CD4-positive, alpha-beta T cell treated with Interleukin-1 beta for 1 hour (primary cell): ENCODE results near the gene LILRB4.
A peak's percentile ranks its signal among the peaks of the same experiment; 100 is the strongest.
"Not testable (repeated sequence)": the region's sequence is repeated elsewhere in the genome, so short reads cannot be mapped to it uniquely, and the experiment has no call there.

ENCODE experiments used
- DNase-seq, 2 donors: peaks; one replicate each; pipeline ENCODE4 v3.0.0-alpha.2; 2020 to 2022

The LILRB4 gene

DNA sequence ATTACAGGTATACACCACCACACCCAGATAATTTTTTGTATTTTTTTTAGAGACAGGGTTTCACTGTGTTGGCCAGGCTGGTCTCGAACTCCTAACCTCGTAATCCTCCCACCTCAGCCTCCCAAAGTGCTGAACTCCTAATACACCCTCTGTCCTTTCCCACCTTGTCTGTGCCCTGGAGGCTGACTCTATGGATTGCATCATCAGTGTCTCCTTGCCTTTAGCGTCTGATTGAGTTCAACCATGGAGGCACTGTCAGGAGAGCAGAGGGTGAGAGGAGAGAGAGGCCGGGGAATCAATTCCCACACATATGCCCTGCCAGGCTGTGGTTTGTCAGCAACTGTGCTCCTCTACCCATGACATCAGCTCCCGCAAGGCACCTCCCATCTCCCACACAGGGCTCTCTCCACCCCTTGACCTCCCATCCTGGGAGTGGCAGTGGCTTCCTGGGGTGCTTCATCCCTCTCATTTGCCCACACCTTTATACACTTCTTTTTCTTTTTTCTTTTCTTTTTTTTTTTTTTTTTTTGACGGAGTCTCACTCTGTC, 12.6 kb upstream of the LILRB4 start:
- no peak for DNase-seq

DNA sequence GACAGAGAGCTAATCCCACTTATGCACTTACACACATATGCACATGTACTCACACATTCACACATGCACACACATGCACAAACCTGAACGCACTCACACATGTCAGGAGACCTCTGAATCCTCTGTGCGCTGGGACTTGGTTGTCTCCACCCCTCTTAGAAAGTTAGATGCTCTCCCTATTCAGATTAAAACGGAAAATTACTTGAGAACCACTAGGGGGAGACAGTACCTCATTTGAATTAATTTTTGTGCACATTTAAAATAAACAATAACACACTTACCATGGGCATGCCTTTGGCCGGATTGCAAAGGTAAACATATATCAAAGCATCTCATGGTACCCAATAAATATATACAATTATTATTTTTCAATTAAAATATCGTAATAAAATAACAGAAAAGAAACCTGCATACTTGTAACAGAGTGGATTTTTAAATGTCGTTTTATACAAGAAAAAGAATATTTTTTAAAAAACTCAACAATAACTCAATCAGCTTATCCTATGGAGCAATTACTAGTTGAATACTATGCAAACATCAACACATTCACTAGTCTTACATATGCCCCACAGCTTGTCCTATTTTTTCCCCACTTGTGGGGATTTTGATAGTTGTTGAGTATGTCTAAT, 9.5 kb upstream of the LILRB4 start:
- DNase-seq, result peak in 1 of 2 donors; percentile 21

DNA sequence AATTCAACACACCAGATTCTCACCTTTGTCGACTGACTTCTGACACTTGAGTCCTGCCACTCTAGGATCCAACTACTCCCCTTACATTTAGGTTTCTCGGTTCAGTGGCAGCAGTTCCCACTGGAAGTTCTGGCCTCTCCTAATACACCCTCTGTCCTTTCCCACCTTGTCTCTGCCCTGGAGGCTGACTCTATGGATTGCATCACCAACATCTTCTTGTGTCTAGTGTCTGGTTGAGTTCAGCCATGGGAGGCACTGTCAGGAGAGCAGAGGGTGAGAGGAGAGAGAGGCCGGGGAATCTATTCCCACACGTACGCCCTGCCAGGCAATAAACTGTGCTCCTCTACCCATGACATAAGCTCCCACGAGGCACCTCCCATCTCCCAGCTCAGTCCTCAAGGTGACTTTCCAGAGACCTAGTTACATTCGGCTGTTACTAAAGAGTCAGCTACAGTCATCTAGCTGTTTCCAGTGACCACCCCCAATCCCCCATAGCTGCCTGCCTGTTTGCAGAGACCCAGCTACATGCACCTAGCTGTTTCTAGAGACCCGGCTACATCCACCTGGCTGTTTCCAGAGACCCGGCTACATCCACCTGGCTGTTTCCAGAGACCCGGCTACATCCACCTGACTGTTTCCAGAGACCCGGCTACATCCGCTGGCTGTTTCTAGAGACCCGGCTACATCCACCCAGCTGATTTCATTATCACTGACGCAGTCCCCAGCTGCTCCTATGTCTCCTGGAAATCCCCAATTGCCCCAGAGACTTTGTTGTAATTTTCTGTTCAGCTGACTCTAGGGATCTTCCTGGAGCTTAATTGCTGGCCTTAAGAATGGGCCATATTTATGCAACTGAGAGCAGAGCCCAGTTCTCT, 8.1 kb upstream of the LILRB4 start:
- no peak for DNase-seq

DNA sequence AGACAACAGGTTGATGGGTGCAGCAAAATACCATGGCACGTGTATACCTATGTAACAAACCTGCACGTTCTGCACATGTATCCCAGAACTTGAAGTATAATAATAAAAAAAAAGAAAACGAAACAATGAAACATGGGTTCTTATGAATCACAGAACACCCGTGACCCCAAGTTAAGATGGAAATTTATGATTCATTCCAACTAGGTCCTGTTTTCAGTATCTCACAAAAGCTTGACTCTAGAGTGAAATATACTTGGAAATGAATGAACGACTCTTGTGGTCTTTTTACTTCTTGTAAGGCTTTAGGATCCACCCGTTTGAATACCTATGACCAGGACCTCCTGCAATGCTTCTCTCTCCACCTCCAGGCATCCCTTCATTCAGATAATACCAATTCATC, 3.5 kb upstream of the LILRB4 start:
- no peak for DNase-seq

DNA sequence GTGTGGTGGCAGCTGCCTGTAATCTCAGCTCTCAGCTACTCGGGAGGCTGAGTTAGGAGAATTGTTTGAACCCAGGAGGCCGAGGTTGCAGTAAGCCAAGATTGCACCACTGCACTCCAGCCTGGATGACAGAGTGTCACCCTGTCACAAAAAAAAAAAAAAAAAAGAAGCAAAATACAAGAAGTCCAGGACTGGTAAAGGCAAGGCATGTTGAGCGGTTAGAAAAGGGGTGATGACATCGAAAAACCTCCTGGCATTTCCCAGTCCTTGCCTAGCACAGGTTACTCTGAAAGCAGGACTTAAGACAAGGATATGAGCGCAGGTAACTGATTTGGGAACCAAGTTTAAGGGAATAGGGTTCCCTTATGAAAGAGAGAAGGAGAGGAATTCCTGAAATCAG, 2.5 kb upstream of the LILRB4 start:
- peak in 1 of 2 donors; percentile 20 for DNase-seq

DNA sequence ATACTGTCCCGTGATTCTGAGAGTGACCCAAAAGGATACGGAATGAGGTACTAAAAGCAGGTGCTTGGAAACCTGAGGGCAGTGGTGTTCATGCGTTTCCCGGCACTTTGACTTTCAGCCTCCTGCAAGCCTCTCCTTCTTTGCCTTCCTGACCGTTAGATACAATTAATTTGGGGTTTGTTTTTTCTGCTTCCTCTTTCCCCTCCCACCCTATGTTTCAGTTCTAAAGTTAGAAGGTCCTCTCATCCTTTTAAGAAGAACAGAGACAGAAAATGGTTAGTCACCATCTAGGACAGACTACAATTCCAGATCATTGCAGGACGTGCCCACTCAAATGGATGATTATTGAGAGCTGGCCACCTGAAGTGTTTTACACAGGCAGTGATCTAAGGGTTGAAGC, 1.8 kb upstream of the LILRB4 start:
- no peak for DNase-seq

DNA sequence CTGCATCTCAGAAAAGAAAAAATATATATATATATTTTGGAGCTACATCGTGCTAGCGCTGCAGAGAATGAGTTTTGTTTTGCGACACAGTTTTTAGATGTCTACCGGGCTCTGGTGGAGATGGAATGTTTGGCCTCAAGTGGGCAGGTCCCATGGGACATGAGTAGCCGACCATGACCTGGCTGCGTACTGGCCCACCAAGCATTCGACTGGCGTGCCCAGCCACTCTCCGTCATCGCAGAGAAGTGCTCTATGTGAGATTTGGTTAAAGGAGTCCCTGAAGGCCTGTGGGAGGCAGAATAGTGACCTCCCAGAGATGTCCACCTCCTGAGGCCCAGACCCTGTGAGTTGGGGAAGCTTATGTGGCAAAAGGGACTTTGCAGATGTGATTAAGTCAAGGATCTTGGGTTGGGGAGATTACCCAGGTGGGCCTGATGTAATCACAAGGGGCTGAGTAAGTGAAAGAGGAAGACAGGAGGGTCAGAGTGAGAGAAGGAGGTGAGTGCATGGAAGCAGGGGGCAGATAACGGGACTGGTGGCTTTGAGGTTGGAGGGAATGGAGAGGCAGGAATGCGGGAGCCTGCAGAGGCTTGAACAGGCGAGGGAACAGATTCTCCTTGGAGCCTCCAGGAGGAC, 821 bp upstream of the LILRB4 start:
- DNase-seq, result no peak

DNA sequence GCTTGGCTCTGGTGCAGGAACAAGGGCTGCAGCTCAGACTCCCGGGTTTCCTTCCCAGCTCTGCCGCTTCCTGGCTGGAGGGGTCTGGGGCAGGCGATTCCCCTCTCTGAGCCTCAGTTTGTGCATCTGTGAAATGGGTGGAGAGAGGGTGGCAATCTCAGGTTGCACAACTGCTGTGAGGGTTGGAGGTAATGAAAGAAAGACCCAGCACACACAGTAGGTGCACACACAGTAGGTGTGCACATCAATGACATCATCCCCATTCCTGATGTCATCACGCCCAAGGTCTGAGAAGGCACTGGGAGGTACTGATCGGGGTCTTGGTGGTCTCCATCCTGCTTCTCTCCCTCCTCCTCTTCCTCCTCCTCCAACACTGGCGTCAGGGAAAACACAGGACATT, 2.7 kb downstream of the LILRB4 start:
- no peak for DNase-seq

DNA sequence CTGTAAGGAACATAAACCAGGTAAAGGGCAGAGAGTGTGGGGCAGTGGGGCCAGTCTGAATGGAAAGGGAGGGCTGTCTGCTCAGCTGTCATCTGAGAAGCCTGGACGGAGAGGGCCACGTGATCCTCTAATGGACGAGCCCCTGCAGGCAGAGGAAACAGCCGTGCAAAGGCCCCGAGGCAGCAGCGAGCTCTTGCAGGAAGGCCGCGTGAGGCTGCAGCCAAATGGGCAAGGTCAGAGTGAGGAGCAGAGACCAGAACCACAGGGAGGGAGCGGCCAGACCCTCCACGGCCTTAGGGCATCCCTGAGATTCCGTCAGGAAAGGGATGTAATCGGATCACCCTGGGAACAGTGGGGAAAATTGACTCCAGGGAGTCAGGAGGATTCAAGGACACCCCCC, 4.4 kb downstream of the LILRB4 start:
- DNase-seq, result no peak

DNA sequence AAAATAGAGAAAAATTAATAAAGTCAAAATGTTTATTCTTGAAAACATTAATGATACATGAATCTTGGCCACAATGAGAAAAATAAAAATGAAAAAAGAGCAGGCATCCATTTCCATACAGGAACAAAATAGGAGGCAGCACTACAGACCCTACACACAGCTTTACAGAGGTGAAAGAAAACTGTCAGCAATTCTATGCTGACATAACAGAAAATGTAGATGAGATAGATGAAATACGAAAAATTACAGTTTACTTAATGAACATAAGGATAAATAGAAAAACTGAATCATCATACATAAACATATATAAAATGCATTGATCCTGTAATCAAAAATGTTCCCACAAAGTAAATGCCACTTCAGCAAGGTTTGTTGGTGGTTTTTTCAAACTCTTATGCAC, 5.6 kb downstream of the LILRB4 start:
- DNase-seq, result no peak

DNA sequence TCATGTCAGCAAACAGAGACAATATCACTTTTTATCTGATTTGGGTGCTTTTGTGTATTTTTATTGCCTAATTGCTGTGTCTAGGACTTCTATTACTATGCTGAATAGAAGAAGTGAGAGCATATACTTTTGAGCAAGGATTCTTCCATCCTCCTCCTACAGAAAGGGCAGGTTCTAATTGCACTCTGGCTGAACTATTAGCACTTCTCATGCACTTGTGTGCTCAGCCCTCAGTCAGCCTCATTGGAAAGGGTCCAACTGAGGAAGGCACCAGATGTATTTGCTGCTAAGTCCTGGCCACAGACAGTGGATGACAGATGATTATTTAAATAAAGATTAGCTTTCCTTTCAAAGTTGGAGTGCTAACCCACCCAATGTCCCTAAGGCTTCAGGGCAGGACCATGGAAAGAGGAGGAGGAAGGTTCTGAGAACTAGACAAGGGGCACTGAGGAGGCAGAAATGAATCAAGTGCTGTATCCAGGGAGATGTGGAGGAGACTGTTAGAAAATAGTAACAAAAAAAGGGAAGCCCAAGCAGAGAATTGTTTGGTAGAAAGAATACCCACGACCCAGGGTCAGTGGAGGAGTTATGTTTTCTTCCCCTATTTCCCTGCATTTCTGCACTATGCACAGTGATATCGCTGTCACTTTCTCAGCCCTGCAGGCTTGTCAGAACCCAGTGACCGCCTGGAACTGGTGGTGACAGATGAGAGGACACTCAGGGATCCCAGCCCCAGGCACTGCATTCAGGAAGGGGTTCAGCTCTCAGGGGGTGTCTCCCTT, 8.0 kb downstream of the LILRB4 start:
- DNase-seq, result no peak

DNA sequence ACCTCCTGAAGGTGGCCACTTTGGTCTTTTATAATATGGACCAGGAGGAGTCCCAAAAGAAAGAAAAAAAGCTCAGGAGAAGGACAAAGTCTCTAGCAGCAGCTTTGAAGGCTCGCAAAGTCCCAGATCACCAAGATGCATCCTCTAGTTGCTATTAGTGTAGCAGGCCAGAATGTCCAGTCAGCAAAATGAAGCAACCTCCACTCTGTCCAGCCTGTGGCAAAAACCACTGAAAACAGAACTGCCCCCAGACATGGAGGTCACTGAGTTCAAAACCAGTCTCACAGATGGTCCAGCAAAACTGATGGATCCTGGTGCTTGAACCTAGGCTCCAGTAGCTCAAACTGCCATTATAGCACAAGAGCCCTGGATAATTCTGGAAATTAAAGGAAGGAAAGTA, 10.4 kb downstream of the LILRB4 start:
- no peak for DNase-seq

DNA sequence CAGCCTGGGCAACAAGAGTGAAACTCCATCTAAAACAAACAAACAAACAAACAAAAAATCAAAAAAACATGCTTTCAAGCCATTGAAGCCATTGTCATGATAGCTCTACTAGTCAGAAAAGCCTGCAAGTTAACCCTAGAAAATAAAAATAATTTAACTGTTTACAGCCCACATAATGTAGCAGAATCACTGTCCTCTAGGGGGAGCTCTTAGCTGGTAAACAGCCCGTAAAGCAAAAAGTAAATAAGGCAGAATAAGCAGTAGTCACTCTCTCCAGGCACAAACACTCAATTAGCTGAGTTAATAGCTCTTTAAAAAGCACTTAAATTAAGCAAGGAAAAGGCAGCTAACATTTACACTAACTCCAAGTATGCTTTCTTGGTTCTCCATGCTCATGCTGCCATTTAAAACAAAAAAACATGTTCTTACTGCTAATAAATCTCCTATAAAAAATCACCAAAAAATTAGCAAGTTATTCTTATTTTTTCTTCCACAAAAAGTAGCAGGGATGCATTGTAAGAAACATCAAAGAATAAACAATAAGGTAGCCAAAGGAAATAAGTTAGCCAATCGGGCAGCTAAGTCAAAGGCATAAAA, 11.3 kb downstream of the LILRB4 start:
- peak in 1 of 2 donors; percentile 24 for DNase-seq

DNA sequence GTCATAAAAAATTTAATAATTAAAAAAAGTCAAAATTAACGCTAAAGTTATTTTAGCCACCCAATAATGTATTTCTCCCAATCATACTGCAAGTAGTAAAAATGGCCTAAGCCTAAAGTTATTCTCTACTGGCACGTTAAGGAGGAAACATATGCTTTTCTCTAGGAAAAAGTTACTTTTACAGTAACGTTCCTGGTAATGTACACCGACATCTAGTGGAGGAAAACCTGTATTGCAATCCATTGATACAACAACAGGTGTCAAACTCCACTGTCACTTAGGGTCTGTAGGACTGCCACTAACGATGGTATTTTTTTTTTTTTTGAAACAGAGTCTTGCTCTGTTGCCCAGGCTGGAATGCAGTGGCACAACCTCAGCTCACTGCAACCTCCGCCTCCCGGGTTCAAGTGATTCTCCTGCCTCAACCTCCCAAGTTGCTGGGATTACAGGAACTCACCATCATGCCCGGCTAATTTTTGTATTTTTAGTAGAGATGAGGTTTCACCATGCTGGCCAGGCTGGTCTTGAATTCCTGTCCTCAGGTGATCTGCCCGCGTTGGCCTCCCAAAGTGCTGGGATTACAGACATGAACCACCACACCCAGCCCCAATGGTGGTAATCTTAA, 13.5 kb downstream of the LILRB4 start:
- peak in 1 of 2 donors; percentile 49 for DNase-seq

DNA sequence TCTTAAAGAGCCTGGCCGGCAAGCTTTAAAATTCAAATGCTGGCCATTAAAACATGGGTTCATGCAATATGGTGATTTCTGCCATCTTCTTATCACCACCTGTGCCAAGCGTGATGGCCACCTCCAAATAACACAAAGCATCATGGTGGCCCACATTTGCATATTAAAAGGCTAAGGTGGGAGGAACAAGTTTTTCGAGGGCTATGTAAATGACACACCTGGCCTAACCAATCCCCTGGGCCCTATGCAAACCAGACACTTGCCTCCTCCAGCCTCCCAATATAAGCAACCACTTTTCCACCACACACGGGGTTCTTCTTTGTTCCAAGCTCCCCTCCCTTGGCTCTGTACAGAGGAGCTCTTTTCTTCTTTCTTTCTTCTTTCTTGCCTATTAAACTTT, 14.4 kb downstream of the LILRB4 start:
- DNase-seq, result no peak

DNA sequence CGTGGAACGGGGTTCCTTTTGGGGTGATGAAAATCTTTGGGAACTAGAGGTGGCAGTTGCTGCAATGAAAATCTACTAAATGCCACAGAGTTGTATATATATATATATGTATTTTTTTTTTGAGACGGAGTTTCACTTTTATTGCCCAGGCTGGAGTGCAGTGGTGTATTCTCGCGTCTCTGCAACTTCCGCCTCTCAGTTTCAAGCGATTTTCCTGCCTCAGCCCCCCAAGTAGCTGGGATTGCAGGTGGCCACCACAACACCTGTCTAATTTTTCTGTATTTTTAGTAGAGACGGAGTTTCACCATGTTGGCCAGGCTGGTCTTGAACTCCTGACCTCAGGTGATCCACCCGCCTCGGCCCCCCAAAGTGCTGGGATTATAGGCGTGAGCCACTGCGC, 18.8 kb downstream of the LILRB4 start:
- DNase-seq, result not testable (repeated sequence)

DNA sequence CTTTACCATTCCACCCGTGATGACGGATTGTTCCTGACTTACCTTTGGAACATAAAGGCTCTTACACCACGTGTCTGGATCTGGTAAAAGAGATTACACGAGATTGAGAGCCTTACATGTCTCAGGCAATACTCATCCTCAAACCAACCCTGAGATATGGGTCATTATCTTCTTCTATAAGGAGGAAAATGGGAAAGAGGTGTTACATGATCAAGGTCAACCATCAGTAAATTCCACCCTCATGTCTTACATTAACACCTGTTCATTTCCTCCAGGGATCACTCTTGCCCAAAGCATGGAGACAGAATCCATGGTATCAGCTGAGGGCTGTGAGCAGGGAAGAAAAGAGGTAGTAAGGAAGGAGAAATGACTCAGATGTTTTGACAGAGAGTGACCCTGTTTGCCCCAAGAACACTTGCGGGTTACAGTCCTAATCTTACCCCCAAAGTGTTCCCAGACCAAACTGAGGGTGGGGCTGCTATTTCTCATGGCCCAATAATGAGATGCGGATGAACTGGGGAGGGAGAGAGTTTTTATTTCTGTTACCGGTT, 19.6 kb downstream of the LILRB4 start:
- no peak for DNase-seq

DNA sequence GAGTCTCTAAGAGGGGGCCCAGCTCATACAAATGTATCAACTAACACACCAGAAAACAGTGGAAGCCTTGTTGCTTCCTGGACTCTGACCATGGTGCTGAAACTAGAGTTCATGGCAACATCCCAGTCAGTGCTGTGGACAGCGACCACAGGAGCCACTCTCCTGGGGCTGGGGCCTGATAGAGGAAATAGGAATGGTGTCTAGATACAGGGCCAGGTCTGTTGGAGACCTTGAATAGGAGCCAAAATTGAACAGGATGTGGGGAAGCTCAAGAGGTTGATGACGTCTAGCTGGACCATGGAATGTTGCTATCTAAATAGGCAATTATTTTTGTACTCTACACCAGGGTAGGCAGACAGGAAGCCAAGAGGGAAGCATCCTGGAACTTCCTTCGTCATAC, 21.7 kb downstream of the LILRB4 start:
- DNase-seq, result no peak

DNA sequence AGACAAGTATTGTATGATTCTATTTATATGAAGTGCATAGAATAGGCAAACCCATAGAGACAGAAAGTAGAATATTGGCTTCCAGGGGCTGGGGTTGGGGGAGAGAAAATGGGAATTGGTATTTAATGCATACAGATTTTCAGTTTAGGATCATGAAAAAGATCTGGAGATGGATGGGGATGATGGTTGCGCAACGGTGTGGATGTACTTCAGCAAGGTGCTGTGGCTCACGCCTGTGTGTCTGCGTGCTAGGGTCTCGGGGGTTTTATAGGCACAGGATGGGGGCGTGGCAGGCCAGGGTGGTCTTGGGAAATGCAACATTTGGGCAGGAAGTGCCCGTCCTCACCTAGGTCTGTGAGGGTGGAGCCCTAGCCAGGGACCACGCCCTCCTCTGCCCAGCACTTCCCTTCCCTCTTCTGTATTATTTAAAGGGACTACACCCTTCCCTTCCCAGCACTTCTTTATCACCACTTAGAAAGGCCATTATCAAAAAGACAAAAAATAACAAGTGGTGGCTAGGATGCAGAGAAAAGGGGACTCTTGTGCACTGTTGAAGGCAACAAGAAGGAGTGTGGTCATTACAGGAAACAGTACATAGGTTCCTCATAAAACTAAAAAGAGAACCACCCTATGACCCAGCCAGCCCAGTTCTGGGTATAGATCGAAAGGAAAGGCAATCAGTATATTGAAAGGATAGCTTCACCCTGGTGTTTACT, 29.0 kb downstream of the LILRB4 start:
- no peak for DNase-seq

DNA sequence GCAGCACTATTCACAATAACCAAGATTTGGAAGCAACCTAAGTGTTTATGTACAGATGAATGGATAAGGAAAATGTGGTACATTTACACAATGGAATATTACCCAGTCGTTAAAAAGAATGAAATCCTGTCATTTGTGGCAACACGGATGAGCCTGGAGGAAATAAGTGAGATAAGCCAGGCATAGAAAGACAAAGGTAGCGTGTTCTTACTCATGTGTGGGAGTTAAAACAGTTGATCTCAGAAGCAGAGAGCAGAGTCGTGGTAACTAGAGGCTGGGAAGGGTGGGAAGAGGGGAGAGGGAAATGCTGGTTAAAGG, 29.5 kb downstream of the LILRB4 start:
- no peak for DNase-seq

DNA sequence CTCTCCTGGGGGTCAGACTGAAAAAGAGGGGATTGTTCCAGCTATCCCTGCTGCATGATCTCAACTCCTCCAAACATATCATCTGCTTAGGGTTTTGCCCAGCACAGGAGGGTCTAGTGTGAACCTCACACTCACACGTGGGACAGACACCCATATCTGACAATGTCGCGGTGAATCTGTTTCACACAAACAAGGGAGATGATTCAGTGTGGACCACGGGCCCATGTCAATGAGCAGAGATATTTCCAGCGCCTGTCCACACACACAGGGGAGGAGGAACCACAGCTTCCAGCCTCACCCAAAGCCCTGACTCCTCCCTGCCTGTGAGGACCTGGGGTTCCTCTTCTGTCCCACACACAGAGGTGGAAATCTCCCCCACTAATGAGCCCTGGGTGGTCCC, 31.9 kb downstream of the LILRB4 start:
- peak in 1 of 2 donors; percentile 13 for DNase-seq
